ENCODE results near the gene LRMDA. TPM values are rescaled to one million over a fixed set of nuclear protein-coding genes. Genes with fewer than 3 reads are reported as not detected.

LRMDA gene
- total RNA-seq, 1 donor from 2014 or later, result 29.9 TPM

DNA sequence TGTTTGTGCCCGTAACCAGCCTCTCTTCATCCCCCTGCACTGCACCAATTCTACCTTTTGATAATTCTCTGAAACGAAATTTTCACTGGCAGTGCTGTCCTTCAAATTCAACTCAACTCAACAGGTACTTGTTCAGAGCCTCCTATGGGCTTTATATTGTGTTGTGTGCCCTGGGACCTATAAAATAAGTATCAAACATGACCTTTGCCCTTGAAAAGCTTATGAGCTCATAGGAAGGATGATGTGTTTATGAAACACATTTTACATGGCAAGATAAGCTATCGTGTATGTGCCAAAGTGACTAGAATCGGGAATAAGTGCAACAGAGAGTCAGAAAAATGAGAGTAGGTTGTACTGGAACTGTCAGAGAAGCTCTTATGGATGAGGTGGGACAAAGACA is 923.5 kb downstream of the LRMDA start:
- ATAC-seq (no peak), DNase-seq (no peak)
- Histone ChIP-seq H3K4me1 (no peaks in the 10 kb centered on the region), H3K27ac (no peak overlapping the region), H3K9me3 (no peaks in the 10 kb centered on the region), H3K4me3 (no peak overlapping the region), H3K27me3 (ENCODE audit: low read depth) (no peaks in the 10 kb centered on the region), H3K36me3 (no peaks in the 10 kb centered on the region)
- intact Hi-C loops (cut with DNase I), result no loop called here
- TF ChIP-seq, protein P1, sequence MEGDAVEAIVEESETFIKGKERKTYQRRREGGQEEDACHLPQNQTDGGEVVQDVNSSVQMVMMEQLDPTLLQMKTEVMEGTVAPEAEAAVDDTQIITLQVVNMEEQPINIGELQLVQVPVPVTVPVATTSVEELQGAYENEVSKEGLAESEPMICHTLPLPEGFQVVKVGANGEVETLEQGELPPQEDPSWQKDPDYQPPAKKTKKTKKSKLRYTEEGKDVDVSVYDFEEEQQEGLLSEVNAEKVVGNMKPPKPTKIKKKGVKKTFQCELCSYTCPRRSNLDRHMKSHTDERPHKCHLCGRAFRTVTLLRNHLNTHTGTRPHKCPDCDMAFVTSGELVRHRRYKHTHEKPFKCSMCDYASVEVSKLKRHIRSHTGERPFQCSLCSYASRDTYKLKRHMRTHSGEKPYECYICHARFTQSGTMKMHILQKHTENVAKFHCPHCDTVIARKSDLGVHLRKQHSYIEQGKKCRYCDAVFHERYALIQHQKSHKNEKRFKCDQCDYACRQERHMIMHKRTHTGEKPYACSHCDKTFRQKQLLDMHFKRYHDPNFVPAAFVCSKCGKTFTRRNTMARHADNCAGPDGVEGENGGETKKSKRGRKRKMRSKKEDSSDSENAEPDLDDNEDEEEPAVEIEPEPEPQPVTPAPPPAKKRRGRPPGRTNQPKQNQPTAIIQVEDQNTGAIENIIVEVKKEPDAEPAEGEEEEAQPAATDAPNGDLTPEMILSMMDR (IDR thresholded peaks at IDR 0.05), result no peak

DNA sequence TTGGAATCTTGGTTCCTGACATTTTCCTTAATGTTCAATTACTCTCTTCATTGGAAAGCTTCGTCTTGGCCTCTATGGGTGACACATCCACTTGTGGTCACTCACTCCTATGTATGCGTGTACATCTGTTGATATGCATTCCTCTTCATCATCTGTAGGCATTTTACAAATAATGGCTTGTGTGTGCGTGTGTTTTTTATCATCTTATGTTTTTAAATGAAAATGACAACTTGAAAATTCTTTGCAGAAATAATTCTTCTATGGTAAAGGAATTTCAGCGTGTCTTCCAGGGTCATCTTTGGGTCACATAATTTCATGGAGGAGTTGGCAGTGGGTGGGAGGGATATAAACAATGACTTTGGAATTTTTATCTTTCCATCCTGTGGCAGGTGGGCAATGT is 925.1 kb downstream of the LRMDA start:
- Histone ChIP-seq H3K9me3 (no peaks in the 10 kb centered on the region), H3K4me3 (no peak overlapping the region), H3K4me1 (no peaks in the 10 kb centered on the region), H3K27me3 (ENCODE audit: low read depth) (no peaks in the 10 kb centered on the region), H3K27ac (no peak overlapping the region), H3K36me3 (no peaks in the 10 kb centered on the region)
- DNase-seq, result no peak
- no peak for ATAC-seq
- intact Hi-C loops (cut with DNase I), result no loop called here
- TF ChIP-seq, protein P1 (IDR thresholded peaks at IDR 0.05), result no peak

DNA sequence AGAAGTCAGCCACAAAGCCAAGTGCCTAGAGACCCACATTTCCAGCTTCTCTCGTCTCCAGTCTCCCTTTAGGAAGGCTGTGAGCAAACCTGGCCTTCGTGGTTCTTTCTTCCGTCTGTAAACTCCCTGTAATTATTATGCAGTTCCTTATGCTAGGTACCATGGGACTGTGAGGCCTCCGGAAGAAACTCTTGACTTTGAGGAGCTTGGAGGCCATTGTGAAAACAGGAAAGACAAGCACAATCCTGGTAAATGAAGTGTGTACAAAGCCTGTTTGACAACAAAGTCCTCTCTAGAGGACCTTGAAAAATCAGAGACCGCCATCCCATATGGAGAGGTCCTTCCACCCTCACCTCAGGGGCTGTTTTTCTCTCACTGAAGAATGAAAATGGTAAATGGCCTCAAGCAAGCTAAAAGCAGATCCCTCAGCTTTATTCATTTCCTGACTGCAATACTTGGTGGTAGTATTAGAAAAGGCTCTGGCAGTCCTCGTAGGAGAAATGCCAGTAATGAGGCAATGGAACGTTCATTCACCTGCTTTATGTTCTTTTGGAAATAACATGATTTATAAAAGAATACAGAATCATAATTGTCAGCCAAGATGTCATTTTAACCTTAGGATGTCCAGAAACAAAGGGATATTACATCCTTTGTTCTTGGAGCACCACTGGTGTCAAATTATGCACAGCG is 926.4 kb downstream of the LRMDA start:
- H3K27me3 ChIP-seq (ENCODE audit: low read depth), result no peaks in the 10 kb centered on the region
- H3K9me3 ChIP-seq, result no peaks in the 10 kb centered on the region
- DNase-seq (no peak), ATAC-seq (peak; percentile 36 to 80)
- H3K4me3 ChIP-seq, result no peak overlapping the region
- H3K27ac ChIP-seq, result peak overlapping the region; percentile 6
- TF ChIP-seq, protein P1 (IDR thresholded peaks at IDR 0.05), result no peak
- no peaks in the 10 kb centered on the region for H3K36me3 ChIP-seq
- no peaks in the 10 kb centered on the region for H3K4me1 ChIP-seq
- intact Hi-C loops (cut with DNase I), result no loop called here

DNA sequence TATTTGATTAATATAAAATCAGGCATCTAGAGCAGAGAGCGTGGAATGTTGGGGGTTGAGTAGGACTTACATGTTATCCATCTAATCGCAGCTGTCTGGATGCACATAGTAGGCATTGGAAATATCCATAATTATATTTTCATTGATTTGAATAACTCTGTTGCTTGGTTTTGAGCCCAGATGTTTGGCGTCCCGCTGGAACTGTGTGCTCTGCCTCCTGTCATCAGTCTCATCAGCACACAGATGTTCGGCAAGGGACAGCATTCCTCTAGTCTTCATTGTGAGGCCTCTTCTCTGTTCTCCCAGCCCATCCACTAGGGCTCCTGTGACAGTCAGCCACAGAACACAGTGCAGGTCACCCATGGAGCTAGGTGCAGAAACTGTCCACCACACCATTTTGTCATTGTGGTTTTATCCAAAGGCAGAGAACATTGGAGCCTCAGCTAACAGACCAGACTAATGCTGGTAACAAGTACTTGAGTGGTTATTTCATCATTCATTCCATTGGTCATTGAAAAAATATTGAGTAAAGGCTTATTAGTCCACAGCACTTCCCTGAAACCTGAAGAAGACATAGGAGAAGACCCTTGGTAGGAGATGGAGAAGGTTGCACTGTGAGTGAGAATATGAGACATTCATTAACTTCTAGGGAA is 927.4 kb downstream of the LRMDA start:
- Histone ChIP-seq H3K4me1 (no peaks in the 10 kb centered on the region), H3K27me3 (ENCODE audit: low read depth) (no peaks in the 10 kb centered on the region), H3K9me3 (no peaks in the 10 kb centered on the region), H3K36me3 (no peaks in the 10 kb centered on the region), H3K4me3 (no peak overlapping the region), H3K27ac (no peak overlapping the region)
- TF ChIP-seq, protein P1 (IDR thresholded peaks at IDR 0.05), result no peak
- ATAC-seq (no peak), DNase-seq (no peak)
- intact Hi-C loops (cut with DNase I), result no loop called here

DNA sequence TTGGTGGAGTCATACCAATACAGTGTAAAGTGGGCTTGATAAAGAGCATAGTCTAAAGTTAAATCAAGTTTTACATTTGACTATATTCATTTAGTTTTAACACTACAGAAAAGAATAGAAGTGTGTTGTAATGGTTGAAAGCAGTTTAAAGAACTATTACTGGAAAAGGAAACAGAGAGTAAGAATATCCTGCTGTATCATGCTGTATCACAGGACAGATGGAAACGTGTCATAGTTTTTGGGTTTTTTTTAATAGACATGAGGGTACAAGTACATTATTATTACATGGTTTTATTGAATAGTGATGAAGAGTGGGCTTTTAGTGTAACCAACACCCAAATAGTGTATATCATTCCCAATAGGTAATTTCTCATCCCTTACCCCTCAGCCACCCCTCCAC is 944.3 kb downstream of the LRMDA start:
- intact Hi-C loops (cut with DNase I), result no loop called here
- DNase-seq, result no peak
- ATAC-seq, result no peak

More for the DNA sequence above, 944.3 kb downstream of the LRMDA start:
- H3K27me3 ChIP-seq (ENCODE audit: low read depth), result no peaks in the 10 kb centered on the region
- H3K36me3 ChIP-seq, result no peaks in the 10 kb centered on the region
- H3K4me3 ChIP-seq, result no peak overlapping the region
- TF ChIP-seq, protein P1 (IDR thresholded peaks at IDR 0.05), result no peak
- H3K4me1 ChIP-seq, result no peaks in the 10 kb centered on the region
- no peak overlapping the region for H3K27ac ChIP-seq
- H3K9me3 ChIP-seq, result no peaks in the 10 kb centered on the region
